ENCODE measurements around the gene ACP7. TPM values are rescaled to one million over a fixed set of nuclear protein-coding genes. Genes with fewer than 3 reads are reported as not detected.

Gene ACP7
- total RNA-seq, 1 experiment from 2014 or later = 0.11 TPM

DNA sequence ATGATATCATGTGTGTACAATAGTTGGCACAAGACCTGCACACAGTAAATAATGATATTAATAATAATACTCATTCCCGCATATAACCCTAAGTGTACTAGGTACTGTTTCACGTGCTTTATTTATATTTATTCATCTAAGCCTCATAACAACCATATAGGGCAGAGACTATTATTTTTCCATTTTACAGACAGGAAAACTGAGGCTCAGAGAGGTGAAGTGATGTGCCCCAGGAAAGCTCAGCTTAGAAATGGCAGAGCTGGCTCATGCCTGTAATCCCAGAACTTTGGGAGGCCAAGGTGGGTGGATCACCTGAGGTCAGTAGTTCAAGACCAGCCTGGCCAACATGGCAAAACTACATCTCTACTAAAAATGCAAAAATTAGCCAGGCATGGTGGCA lies 13.6 kb downstream of the ACP7 start (continued):
- TF ChIP-seq SMAD3 (CRISPR knock-in tag; IDR thresholded peaks at IDR 0.05; ENCODE audit: borderline replicate concordance) (no peak), ZNF263 (CRISPR knock-in tag; IDR thresholded peaks at IDR 0.05; ENCODE audit: low read depth) (no peak), PRRX2 (CRISPR knock-in tag; IDR thresholded peaks at IDR 0.05) (no peak), ELF4 (CRISPR knock-in tag; IDR thresholded peaks at IDR 0.05; ENCODE audit: low read depth) (no peak), SOX15 (CRISPR knock-in tag; IDR thresholded peaks at IDR 0.05) (no peak)
- TF ChIP-seq, protein P1, sequence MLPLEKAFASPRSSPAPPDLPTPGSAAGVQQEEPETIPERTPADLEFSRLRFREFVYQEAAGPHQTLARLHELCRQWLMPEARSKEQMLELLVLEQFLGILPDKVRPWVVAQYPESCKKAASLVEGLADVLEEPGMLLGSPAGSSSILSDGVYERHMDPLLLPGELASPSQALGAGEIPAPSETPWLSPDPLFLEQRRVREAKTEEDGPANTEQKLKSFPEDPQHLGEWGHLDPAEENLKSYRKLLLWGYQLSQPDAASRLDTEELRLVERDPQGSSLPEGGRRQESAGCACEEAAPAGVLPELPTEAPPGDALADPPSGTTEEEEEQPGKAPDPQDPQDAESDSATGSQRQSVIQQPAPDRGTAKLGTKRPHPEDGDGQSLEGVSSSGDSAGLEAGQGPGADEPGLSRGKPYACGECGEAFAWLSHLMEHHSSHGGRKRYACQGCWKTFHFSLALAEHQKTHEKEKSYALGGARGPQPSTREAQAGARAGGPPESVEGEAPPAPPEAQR (CRISPR knock-in tag; IDR thresholded peaks at IDR 0.05) = no peak
- TF ChIP-seq, protein P2, sequence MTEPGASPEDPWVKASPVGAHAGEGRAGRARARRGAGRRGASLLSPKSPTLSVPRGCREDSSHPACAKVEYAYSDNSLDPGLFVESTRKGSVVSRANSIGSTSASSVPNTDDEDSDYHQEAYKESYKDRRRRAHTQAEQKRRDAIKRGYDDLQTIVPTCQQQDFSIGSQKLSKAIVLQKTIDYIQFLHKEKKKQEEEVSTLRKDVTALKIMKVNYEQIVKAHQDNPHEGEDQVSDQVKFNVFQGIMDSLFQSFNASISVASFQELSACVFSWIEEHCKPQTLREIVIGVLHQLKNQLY (CRISPR knock-in tag; IDR thresholded peaks at IDR 0.05) = no peak
- TF ChIP-seq, protein P3, sequence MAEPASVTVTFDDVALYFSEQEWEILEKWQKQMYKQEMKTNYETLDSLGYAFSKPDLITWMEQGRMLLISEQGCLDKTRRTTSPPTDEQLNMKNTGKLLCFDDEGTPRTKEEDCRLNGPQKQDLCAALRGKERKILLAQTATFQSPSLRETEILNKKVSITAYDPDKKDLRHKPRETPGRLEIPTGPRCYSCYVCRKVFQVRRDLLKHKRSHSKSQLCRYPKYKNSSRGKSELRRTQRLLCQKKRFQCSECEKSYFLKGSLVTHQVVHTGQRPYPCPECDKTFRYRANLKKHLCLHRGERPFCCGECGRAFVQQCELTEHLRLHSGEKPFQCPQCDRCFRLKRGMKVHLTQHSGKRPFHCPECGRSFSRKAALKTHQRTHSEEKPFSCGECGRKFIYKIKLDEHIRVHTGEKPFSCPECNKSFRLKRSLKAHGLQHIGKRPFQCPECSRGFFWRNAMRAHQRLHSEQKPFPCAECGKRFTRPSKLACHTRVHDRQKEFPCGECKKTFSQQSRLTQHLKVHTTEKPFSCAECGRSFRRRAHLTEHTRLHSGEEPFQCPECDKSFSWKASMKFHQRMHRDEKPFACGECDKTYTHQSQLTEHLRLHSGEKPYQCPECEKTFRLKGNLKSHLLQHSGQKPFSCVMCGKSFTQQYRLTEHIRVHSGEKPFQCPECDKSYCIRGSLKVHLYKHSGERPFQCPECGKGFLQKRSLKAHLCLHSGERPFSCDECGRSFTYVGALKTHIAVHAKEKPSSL (CRISPR knock-in tag; conservative IDR thresholded peaks at IDR 0.05) = no peak

DNA sequence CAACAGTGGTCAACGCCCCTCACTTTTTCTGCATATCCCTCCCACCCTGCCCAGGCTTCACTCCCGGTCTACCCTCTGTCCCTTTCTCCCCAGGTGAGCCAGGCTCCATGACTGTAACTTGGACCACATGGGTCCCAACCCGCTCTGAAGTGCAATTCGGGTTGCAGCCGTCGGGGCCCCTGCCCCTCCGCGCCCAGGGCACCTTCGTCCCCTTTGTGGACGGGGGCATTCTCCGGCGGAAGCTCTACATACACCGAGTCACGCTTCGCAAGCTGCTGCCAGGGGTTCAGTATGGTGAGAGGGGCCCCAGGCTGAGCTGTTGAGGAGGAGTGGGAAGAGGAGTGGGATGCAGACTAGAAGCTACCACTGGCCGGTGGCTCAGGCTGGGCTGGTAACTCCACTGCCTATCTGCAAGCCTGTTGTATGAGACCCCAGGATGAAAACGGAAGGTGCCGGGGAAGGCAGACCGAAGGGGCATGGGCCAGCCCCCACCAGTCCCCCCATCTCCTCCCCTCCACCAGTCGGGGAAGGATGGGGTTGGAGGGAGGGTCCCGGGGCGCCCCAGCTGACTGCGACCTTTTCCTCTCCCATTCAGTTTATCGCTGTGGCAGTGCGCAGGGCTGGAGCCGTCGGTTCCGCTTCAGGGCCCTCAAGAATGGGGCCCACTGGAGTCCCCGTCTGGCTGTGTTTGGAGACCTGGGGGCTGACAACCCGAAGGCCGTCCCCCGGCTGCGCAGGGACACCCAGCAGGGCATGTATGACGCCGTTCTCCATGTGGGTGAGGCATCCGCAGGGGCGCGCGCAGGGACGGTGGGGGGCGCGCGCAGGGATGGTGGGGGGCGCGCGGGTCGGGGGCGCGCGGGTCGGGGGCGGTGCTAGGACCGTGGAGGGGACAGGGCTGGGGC lies 14.4 kb downstream of the ACP7 start:
- H3K36me3 Mint-ChIP-seq = peaks cover 5% of the 10 kb centered on the region
- peak; percentile 33 for DNase-seq (ENCODE audit: low spot score)
- no peaks in the 10 kb centered on the region for H3K4me1 Mint-ChIP-seq
- ChIA-PET POLR2A (interaction anchor here (1.5 kb wide), 1 partner anchor 16 kb away, joined by 4 read pairs; no protein-coding TSS in a partner anchor), CTCF (interaction anchor here (0.6 to 2.1 kb wide), 8 partner anchors 9 to 96 kb away, joined by 3 to 16 read pairs (median 4); partner anchors contain the start of gene ACP7)
- peaks cover 18% of the 10 kb centered on the region for H3K9me3 Mint-ChIP-seq
- H3K27me3 Mint-ChIP-seq (ENCODE audit: low read depth) = peaks cover 55% of the 10 kb centered on the region
- peak overlapping the region; percentile 66 for H3K4me3 Mint-ChIP-seq
- ATAC-seq = peak; percentile 70
- H3K27ac Mint-ChIP-seq = no peak overlapping the region
- TF ChIP-seq, protein P2 (CRISPR knock-in tag; IDR thresholded peaks at IDR 0.05) = no peak
- TF ChIP-seq, protein P4, sequence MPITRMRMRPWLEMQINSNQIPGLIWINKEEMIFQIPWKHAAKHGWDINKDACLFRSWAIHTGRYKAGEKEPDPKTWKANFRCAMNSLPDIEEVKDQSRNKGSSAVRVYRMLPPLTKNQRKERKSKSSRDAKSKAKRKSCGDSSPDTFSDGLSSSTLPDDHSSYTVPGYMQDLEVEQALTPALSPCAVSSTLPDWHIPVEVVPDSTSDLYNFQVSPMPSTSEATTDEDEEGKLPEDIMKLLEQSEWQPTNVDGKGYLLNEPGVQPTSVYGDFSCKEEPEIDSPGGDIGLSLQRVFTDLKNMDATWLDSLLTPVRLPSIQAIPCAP (CRISPR knock-in tag; IDR thresholded peaks at IDR 0.05) = no peak
- no peak for TF ChIP-seq HMGA2 (CRISPR knock-in tag; IDR thresholded peaks at IDR 0.05)
- no peak for TF ChIP-seq KAT7 (CRISPR knock-in tag; IDR thresholded peaks at IDR 0.05; ENCODE audit: borderline replicate concordance)
- TF ChIP-seq, protein P5, sequence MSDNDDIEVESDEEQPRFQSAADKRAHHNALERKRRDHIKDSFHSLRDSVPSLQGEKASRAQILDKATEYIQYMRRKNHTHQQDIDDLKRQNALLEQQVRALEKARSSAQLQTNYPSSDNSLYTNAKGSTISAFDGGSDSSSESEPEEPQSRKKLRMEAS (CRISPR knock-in tag; IDR thresholded peaks at IDR 0.05) = no peak
- no peak for TF ChIP-seq FOXJ3 (CRISPR knock-in tag; IDR thresholded peaks at IDR 0.05; ENCODE audit: borderline replicate concordance)
- TF ChIP-seq, protein P6, sequence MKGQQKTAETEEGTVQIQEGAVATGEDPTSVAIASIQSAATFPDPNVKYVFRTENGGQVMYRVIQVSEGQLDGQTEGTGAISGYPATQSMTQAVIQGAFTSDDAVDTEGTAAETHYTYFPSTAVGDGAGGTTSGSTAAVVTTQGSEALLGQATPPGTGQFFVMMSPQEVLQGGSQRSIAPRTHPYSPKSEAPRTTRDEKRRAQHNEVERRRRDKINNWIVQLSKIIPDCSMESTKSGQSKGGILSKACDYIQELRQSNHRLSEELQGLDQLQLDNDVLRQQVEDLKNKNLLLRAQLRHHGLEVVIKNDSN (CRISPR knock-in tag; IDR thresholded peaks at IDR 0.05) = no peak
- TF ChIP-seq TCF7 (CRISPR knock-in tag; IDR thresholded peaks at IDR 0.05; ENCODE audit: low read depth) = no peak
- no peak for TF ChIP-seq NR3C1 (CRISPR knock-in tag; conservative IDR thresholded peaks at IDR 0.05; ENCODE audit: low read depth)
- no peak for TF ChIP-seq ZNF423 (CRISPR knock-in tag; IDR thresholded peaks at IDR 0.05)
- no peak for TF ChIP-seq TEAD1 (CRISPR knock-in tag; IDR thresholded peaks at IDR 0.05)
- TF ChIP-seq ZNF138 (CRISPR knock-in tag; conservative IDR thresholded peaks at IDR 0.05) = no peak
- TF ChIP-seq ZNF396 (CRISPR knock-in tag; IDR thresholded peaks at IDR 0.05; ENCODE audit: borderline replicate concordance) = no peak
- TF ChIP-seq GTF2I (CRISPR knock-in tag; conservative IDR thresholded peaks at IDR 0.05) = no peak
- TF ChIP-seq MYBL2 (CRISPR knock-in tag; IDR thresholded peaks at IDR 0.05) = no peak
- TF ChIP-seq NFYB (CRISPR knock-in tag; conservative IDR thresholded peaks at IDR 0.05; ENCODE audit: low read depth) = no peak
- TF ChIP-seq OVOL2 (CRISPR knock-in tag; IDR thresholded peaks at IDR 0.05; ENCODE audit: borderline replicate concordance) = no peak
- TF ChIP-seq, protein P7, sequence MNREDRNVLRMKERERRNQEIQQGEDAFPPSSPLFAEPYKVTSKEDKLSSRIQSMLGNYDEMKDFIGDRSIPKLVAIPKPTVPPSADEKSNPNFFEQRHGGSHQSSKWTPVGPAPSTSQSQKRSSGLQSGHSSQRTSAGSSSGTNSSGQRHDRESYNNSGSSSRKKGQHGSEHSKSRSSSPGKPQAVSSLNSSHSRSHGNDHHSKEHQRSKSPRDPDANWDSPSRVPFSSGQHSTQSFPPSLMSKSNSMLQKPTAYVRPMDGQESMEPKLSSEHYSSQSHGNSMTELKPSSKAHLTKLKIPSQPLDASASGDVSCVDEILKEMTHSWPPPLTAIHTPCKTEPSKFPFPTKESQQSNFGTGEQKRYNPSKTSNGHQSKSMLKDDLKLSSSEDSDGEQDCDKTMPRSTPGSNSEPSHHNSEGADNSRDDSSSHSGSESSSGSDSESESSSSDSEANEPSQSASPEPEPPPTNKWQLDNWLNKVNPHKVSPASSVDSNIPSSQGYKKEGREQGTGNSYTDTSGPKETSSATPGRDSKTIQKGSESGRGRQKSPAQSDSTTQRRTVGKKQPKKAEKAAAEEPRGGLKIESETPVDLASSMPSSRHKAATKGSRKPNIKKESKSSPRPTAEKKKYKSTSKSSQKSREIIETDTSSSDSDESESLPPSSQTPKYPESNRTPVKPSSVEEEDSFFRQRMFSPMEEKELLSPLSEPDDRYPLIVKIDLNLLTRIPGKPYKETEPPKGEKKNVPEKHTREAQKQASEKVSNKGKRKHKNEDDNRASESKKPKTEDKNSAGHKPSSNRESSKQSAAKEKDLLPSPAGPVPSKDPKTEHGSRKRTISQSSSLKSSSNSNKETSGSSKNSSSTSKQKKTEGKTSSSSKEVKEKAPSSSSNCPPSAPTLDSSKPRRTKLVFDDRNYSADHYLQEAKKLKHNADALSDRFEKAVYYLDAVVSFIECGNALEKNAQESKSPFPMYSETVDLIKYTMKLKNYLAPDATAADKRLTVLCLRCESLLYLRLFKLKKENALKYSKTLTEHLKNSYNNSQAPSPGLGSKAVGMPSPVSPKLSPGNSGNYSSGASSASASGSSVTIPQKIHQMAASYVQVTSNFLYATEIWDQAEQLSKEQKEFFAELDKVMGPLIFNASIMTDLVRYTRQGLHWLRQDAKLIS (CRISPR knock-in tag; IDR thresholded peaks at IDR 0.05; ENCODE audit: borderline replicate concordance) = no peak
